Activated CD8-positive, alpha-beta T cell treated with anti-CD3 and anti-CD28 coated beads for 36 hours (primary cell): ENCODE data around the gene PLCL1. TPM values are rescaled to one million over a fixed set of nuclear protein-coding genes. Genes with fewer than 3 reads are reported as not detected.
"Not testable (repeated sequence)": the region's sequence is repeated elsewhere in the genome, so short reads cannot be mapped to it uniquely, and the experiment has no call there.

Source experiments
- ATAC-seq: fragments of 200-7000 bp; cut with Tn5 transposase; one replicate; pipeline ENCODE4 v1.10.0; 2021; ENCODE audit warnings: mild to moderate bottlenecking, moderate library complexity
- CTCF ChIA-PET: fragments of 350-600 bp; sonication (Branson Sonifier 250); formaldehyde crosslinking; loops from one replicate; lab custom pipeline; 2021; ENCODE audit warnings: antibody characterized with exemption; lab: Charles Lee
- POLR2A ChIA-PET: fragments of 350-600 bp; sonication (Branson Sonifier 250); formaldehyde crosslinking; loops from one replicate; lab custom pipeline; 2021; ENCODE audit warnings: antibody characterized with exemption; lab: Charles Lee
- DNase-seq: peaks from one replicate; pipeline ENCODE4 v3.0.0-alpha.2; 2020
- H3K27ac Mint-ChIP-seq: one replicate; pipeline ENCODE4 v1.8.0; 2021; ENCODE audit warnings: mild to moderate bottlenecking, mixed read lengths
- H3K27me3 Mint-ChIP-seq: one replicate; pipeline ENCODE4 v1.8.0; 2021; ENCODE audit warnings: mixed read lengths
- H3K36me3 Mint-ChIP-seq: one replicate; pipeline ENCODE4 v1.8.0; 2021; ENCODE audit warnings: low read depth, mixed read lengths
- H3K4me1 Mint-ChIP-seq: one replicate; pipeline ENCODE4 v1.8.0; 2021; ENCODE audit warnings: low read depth, mixed read lengths
- H3K4me3 Mint-ChIP-seq: one replicate; pipeline ENCODE4 v1.8.0; 2021; ENCODE audit warnings: mild to moderate bottlenecking, moderate library complexity, mixed read lengths
- H3K9me3 Mint-ChIP-seq: one replicate; pipeline ENCODE4 v1.8.0; 2021; ENCODE audit warnings: mixed read lengths
- CTCF ChIP-seq: fragments of 200-600 bp; IDR thresholded peaks from one replicate; pipeline ENCODE4 v1.8.0; 2022; ENCODE audit warnings: antibody characterized with exemption, mild to moderate bottlenecking
- intact Hi-C: fragments of 100-400 bp; cut with micrococcal nuclease; formaldehyde crosslinking; loops from one replicate; pipeline ENCODE4 v1.10.0; 2022
- total RNA-seq, 2 experiments: library from RNA; stranded (reverse); gene quantifications; one replicate each; pipeline ENCODE4 v1.2.3, GENCODE V29; 2021

PLCL1 gene
- total RNA-seq, 2 experiments from 2014 or later, result 0.68 to 0.69 TPM

- intact Hi-C loops, result no loop called here
- Mint-ChIP-seq H3K27me3 (no peaks in the 10 kb centered on the region), H3K4me3 (no peak overlapping the region), H3K27ac (no peak overlapping the region), H3K36me3 (peaks cover 2% of the 10 kb centered on the region), H3K4me1 (no peaks in the 10 kb centered on the region), H3K9me3 (peaks cover 8% of the 10 kb centered on the region)
- no peak for ATAC-seq
- CTCF ChIA-PET, result no interaction called here
- DNase-seq, result no peak
- no peak for TF ChIP-seq CTCF
- POLR2A ChIA-PET, result no interaction called here
Observed at GRCh38 chr2:197828464-197829135, 24.2 kb downstream of the PLCL1 start.

- DNase-seq, H3K27me3 Mint-ChIP-seq, intact Hi-C loops, H3K27ac Mint-ChIP-seq, CTCF ChIA-PET, POLR2A ChIA-PET, H3K36me3 Mint-ChIP-seq, H3K4me3 Mint-ChIP-seq, ATAC-seq: not testable (repeated sequence)
- H3K4me1 Mint-ChIP-seq, result peaks cover 27% of the 10 kb centered on the region
- H3K9me3 Mint-ChIP-seq, result peaks cover 15% of the 10 kb centered on the region
Observed at GRCh38 chr2:197834771-197835170, 30.4 kb downstream of the PLCL1 start.

GRCh38 chr2:197835293-197835692 lies 30.9 kb downstream of the PLCL1 start:
- Mint-ChIP-seq H3K4me1 (peaks cover 32% of the 10 kb centered on the region), H3K36me3 (no peaks in the 10 kb centered on the region), H3K27ac (no peak overlapping the region), H3K4me3 (no peak overlapping the region), H3K27me3 (no peaks in the 10 kb centered on the region), H3K9me3 (peaks cover 15% of the 10 kb centered on the region)
- no peak for ATAC-seq
- ChIA-PET POLR2A (no interaction called here), CTCF (no interaction called here)
- TF ChIP-seq CTCF, result no peak
- no peak for DNase-seq
- intact Hi-C loops, result no loop called here

GRCh38 chr2:197838036-197838435 lies 33.6 kb downstream of the PLCL1 start:
- TF ChIP-seq CTCF, result no peak
- Mint-ChIP-seq H3K4me3 (peak overlapping the region; percentile 64), H3K9me3 (peaks cover 10% of the 10 kb centered on the region), H3K27me3 (no peaks in the 10 kb centered on the region), H3K27ac (peak overlapping the region; percentile 80), H3K36me3 (peaks cover 2% of the 10 kb centered on the region), H3K4me1 (peaks cover 54% of the 10 kb centered on the region)
- intact Hi-C loops, result no loop called here
- ATAC-seq (peak; percentile 97), DNase-seq (peak; percentile 37)
- POLR2A ChIA-PET, result interaction anchor here (1.1 to 1.4 kb wide), 4 partner anchors 10 to 28 kb away, joined by 3 to 5 read pairs (median 4); no protein-coding TSS in a partner anchor
- CTCF ChIA-PET, result interaction anchor here (0.9 to 2.2 kb wide), 17 partner anchors 8 to 289 kb away, joined by 3 to 17 read pairs (median 3); no protein-coding TSS in a partner anchor

GRCh38 chr2:197838579-197838978 lies 34.2 kb downstream of the PLCL1 start:
- peak overlapping the region; percentile 64 for H3K4me3 Mint-ChIP-seq
- intact Hi-C loops, result no loop called here
- H3K9me3 Mint-ChIP-seq, result peaks cover 8% of the 10 kb centered on the region
- peak overlapping the region; percentile 80 for H3K27ac Mint-ChIP-seq
- DNase-seq (no peak), ATAC-seq (no peak)
- ChIA-PET CTCF (interaction anchor here (0.9 to 2.2 kb wide), 14 partner anchors 9 to 289 kb away, joined by 3 to 17 read pairs (median 4); no protein-coding TSS in a partner anchor), POLR2A (interaction anchor here (1.1 to 1.4 kb wide), 2 partner anchors 13 to 28 kb away, joined by 3 to 4 read pairs; no protein-coding TSS in a partner anchor)
- H3K4me1 Mint-ChIP-seq, result peaks cover 54% of the 10 kb centered on the region
- H3K27me3 Mint-ChIP-seq, result no peaks in the 10 kb centered on the region
- no peak for TF ChIP-seq CTCF
- H3K36me3 Mint-ChIP-seq, result peaks cover 2% of the 10 kb centered on the region
